ENCODE data around the gene LYPLAL1. TPM values are rescaled to one million over a fixed set of nuclear protein-coding genes. Genes with fewer than 3 reads are reported as not detected.

The LYPLAL1 gene
- total and polyA plus RNA-seq, 9 of the 15 experiments (the other 6 are each of a cell fraction or from before 2014, with no cell fraction given), result 14.9 to 179 (median 46.3) TPM

- TF ChIP-seq, protein P1, sequence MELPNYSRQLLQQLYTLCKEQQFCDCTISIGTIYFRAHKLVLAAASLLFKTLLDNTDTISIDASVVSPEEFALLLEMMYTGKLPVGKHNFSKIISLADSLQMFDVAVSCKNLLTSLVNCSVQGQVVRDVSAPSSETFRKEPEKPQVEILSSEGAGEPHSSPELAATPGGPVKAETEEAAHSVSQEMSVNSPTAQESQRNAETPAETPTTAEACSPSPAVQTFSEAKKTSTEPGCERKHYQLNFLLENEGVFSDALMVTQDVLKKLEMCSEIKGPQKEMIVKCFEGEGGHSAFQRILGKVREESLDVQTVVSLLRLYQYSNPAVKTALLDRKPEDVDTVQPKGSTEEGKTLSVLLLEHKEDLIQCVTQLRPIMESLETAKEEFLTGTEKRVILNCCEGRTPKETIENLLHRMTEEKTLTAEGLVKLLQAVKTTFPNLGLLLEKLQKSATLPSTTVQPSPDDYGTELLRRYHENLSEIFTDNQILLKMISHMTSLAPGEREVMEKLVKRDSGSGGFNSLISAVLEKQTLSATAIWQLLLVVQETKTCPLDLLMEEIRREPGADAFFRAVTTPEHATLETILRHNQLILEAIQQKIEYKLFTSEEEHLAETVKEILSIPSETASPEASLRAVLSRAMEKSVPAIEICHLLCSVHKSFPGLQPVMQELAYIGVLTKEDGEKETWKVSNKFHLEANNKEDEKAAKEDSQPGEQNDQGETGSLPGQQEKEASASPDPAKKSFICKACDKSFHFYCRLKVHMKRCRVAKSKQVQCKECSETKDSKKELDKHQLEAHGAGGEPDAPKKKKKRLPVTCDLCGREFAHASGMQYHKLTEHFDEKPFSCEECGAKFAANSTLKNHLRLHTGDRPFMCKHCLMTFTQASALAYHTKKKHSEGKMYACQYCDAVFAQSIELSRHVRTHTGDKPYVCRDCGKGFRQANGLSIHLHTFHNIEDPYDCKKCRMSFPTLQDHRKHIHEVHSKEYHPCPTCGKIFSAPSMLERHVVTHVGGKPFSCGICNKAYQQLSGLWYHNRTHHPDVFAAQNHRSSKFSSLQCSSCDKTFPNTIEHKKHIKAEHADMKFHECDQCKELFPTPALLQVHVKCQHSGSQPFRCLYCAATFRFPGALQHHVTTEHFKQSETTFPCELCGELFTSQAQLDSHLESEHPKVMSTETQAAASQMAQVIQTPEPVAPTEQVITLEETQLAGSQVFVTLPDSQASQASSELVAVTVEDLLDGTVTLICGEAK (IDR thresholded peaks at IDR 0.05), result no peak
- TF ChIP-seq, protein P1 (CRISPR knock-in tag; IDR thresholded peaks at IDR 0.05), result no peak
- TF ChIP-seq OTX1 (CRISPR knock-in tag; IDR thresholded peaks at IDR 0.05) (peak; percentile 82), ELK1 (CRISPR knock-in tag; IDR thresholded peaks at IDR 0.05) (no peak), ZNF79 (CRISPR knock-in tag; IDR thresholded peaks at IDR 0.05; ENCODE audit: low read depth) (no peak), ZFP1 (CRISPR knock-in tag; IDR thresholded peaks at IDR 0.05) (no peak), HEY1 (CRISPR knock-in tag; IDR thresholded peaks at IDR 0.05; ENCODE audit: borderline replicate concordance) (no peak), MIER1 (IDR thresholded peaks at IDR 0.05; ENCODE audit: low read depth) (no peak), JUNB (CRISPR knock-in tag; conservative IDR thresholded peaks at IDR 0.05) (no peak), ZNF655 (CRISPR knock-in tag; IDR thresholded peaks at IDR 0.05) (no peak), STAT5A (IDR thresholded peaks at IDR 0.05; ENCODE audit: borderline replicate concordance, low read length) (peak; percentile 21; the same call in 1 of the 2 replicates), ARHGAP35 (IDR thresholded peaks at IDR 0.05; ENCODE audit: partially characterized antibody) (no peak), ATF2 (CRISPR knock-in tag; IDR thresholded peaks at IDR 0.05) (no peak), KDM4B (IDR thresholded peaks at IDR 0.05; ENCODE audit: borderline replicate concordance in 2 of 2, low read depth in 1 of 2) (peak in 1 of 2 experiments; percentile 80; a peak in 1 of 4 replicates), NCOR1 (IDR thresholded peaks at IDR 0.05) (no peak), ADNP (tag; IDR thresholded peaks at IDR 0.05) (no peak)
Observed at GRCh38 chr1:219173758-219174459, at the start of gene LYPLAL1 (continued).
